ENCODE measurements around the gene FOXP1. TPM values are rescaled to one million over a fixed set of nuclear protein-coding genes. Genes with fewer than 3 reads are reported as not detected.

Gene FOXP1
- total RNA-seq, 2 experiments from 2014 or later = 66.3 to 68.8 TPM

- CTCF ChIA-PET = interaction anchor here (0.7 kb wide), 1 partner anchor 64 kb away, joined by 3 read pairs; no protein-coding TSS in a partner anchor
- peaks cover 80% of the 10 kb centered on the region for H3K4me1 Mint-ChIP-seq
- H3K27ac Mint-ChIP-seq = peak overlapping the region; percentile 72
- H3K4me3 Mint-ChIP-seq = no peak overlapping the region
- H3K9me3 Mint-ChIP-seq (ENCODE audit: low read depth) = no peaks in the 10 kb centered on the region
- no peaks in the 10 kb centered on the region for H3K27me3 Mint-ChIP-seq
- no peak for ATAC-seq
- peaks cover 8% of the 10 kb centered on the region for H3K36me3 Mint-ChIP-seq
- no peak for DNase-seq
These were observed 136.3 kb downstream of the FOXP1 start for GRCh38 chr3:71447197-71447596.

DNA sequence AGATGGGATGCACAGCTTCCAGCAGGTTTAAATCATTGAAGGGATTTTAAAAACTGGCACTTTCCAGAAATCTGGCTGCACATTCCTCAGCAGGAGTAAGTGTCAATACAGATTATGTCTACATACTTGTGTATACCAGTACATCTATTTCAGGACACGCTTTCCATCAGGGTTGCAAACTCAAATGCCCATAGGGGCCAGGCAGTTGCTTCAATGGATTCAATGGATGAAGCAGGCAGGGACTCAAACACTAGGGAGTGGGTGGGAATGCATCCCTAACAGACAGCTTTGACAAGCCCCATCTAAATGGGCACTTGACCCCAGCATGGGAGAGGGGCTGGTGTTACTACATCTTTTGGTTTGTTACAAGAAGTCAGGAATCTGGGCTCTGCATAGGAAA, 136.8 kb downstream of the FOXP1 start:
- no peaks in the 10 kb centered on the region for H3K9me3 Mint-ChIP-seq (ENCODE audit: low read depth)
- H3K4me3 Mint-ChIP-seq = no peak overlapping the region
- H3K4me1 Mint-ChIP-seq = peaks cover 80% of the 10 kb centered on the region
- peaks cover 8% of the 10 kb centered on the region for H3K36me3 Mint-ChIP-seq
- CTCF ChIA-PET = interaction anchor here (0.7 to 1.7 kb wide), 2 partner anchors 14 to 63 kb away, joined by 3 to 5 read pairs; no protein-coding TSS in a partner anchor
- no peaks in the 10 kb centered on the region for H3K27me3 Mint-ChIP-seq
- DNase-seq = no peak
- peak overlapping the region; percentile 72 for H3K27ac Mint-ChIP-seq
- no peak for ATAC-seq

GRCh38 chr3:71446260-71446659, 137.3 kb downstream of the FOXP1 start:
- H3K27ac Mint-ChIP-seq = peak overlapping the region; percentile 44

DNA sequence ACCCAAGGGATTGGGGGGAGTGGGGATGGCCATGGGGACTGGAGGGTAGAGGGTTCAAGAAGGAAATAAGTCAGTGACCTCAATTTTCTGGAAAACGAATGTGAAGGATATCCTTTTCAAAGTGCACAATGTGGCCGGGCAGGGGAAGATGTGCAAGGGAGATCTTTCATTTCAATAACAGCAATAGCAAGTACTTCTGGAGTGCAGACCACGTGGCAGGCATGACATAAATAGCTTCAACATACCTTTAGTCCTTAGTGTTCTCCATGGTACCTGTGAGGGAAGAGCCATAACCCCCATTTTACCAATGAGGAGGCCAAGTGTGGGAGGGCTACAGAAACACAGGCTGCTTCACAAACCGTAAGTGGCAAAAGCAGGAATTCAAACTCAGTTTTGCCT, 138.7 kb downstream of the FOXP1 start:
- H3K4me3 Mint-ChIP-seq = peak overlapping the region; percentile 61
- DNase-seq (no peak), ATAC-seq (peak; percentile 13)
- no peaks in the 10 kb centered on the region for H3K9me3 Mint-ChIP-seq (ENCODE audit: low read depth)
- CTCF ChIA-PET = interaction anchor here (0.8 to 3.1 kb wide), 3 partner anchors 10 to 53 kb away, joined by 4 to 14 read pairs (median 6); no protein-coding TSS in a partner anchor
- peaks cover 8% of the 10 kb centered on the region for H3K36me3 Mint-ChIP-seq
- H3K27ac Mint-ChIP-seq = peak overlapping the region; percentile 96
- no peaks in the 10 kb centered on the region for H3K27me3 Mint-ChIP-seq
- H3K4me1 Mint-ChIP-seq = peaks cover 83% of the 10 kb centered on the region

More at GRCh38 chr3:71446260-71446659, 137.3 kb downstream of the FOXP1 start:
- Mint-ChIP-seq H3K4me3 (no peak overlapping the region), H3K4me1 (peaks cover 80% of the 10 kb centered on the region), H3K36me3 (peaks cover 8% of the 10 kb centered on the region), H3K9me3 (ENCODE audit: low read depth) (no peaks in the 10 kb centered on the region), H3K27me3 (no peaks in the 10 kb centered on the region)
- DNase-seq (no peak), ATAC-seq (no peak)
- CTCF ChIA-PET = interaction anchor here (1.7 kb wide), 1 partner anchor 15 kb away, joined by 5 read pairs; no protein-coding TSS in a partner anchor

- H3K4me3 Mint-ChIP-seq = peak overlapping the region; percentile 61
- ATAC-seq = peak; percentile 85
- CTCF ChIA-PET = interaction anchor here (0.7 to 3.1 kb wide), 6 partner anchors 11 to 140 kb away, joined by 3 to 14 read pairs (median 4); no protein-coding TSS in a partner anchor
These were observed 139.3 kb downstream of the FOXP1 start for GRCh38 chr3:71444028-71444860.

GRCh38 chr3:71443332-71443731, 140.2 kb downstream of the FOXP1 start:
- peaks cover 8% of the 10 kb centered on the region for H3K36me3 Mint-ChIP-seq
- peak overlapping the region; percentile 96 for H3K27ac Mint-ChIP-seq
- H3K4me3 Mint-ChIP-seq = no peak overlapping the region
- ATAC-seq (no peak), DNase-seq (no peak)
- H3K4me1 Mint-ChIP-seq = peaks cover 72% of the 10 kb centered on the region
- H3K27me3 Mint-ChIP-seq = no peaks in the 10 kb centered on the region
- H3K9me3 Mint-ChIP-seq (ENCODE audit: low read depth) = no peaks in the 10 kb centered on the region
- CTCF ChIA-PET = interaction anchor here (1.0 to 3.1 kb wide), 5 partner anchors 12 to 141 kb away, joined by 3 to 14 read pairs (median 5); no protein-coding TSS in a partner anchor

More at GRCh38 chr3:71444028-71444860, 139.3 kb downstream of the FOXP1 start:
- DNase-seq = peak; percentile 85
- H3K4me1 Mint-ChIP-seq = peaks cover 80% of the 10 kb centered on the region
- no peaks in the 10 kb centered on the region for H3K27me3 Mint-ChIP-seq
- H3K36me3 Mint-ChIP-seq = peaks cover 8% of the 10 kb centered on the region
- H3K27ac Mint-ChIP-seq = peak overlapping the region; percentile 96
- no peaks in the 10 kb centered on the region for H3K9me3 Mint-ChIP-seq (ENCODE audit: low read depth)

GRCh38 chr3:71442652-71443042, 140.9 kb downstream of the FOXP1 start:
- peaks cover 65% of the 10 kb centered on the region for H3K4me1 Mint-ChIP-seq
- peak overlapping the region; percentile 56 for H3K27ac Mint-ChIP-seq
- ATAC-seq (no peak), DNase-seq (no peak)
- CTCF ChIA-PET = interaction anchor here (1.5 to 3.1 kb wide), 3 partner anchors 13 to 44 kb away, joined by 3 to 14 read pairs (median 4); no protein-coding TSS in a partner anchor
- H3K27me3 Mint-ChIP-seq = no peaks in the 10 kb centered on the region
- H3K36me3 Mint-ChIP-seq = peaks cover 8% of the 10 kb centered on the region
- no peaks in the 10 kb centered on the region for H3K9me3 Mint-ChIP-seq (ENCODE audit: low read depth)
- no peak overlapping the region for H3K4me3 Mint-ChIP-seq

- Mint-ChIP-seq H3K4me1 (peaks cover 62% of the 10 kb centered on the region), H3K4me3 (no peak overlapping the region), H3K27ac (peak overlapping the region; percentile 56), H3K36me3 (peaks cover 7% of the 10 kb centered on the region), H3K27me3 (no peaks in the 10 kb centered on the region), H3K9me3 (ENCODE audit: low read depth) (no peaks in the 10 kb centered on the region)
- ATAC-seq (no peak), DNase-seq (no peak)
- CTCF ChIA-PET = interaction anchor here (1.5 kb wide), 1 partner anchor 45 kb away, joined by 3 read pairs; no protein-coding TSS in a partner anchor
These were observed 141.4 kb downstream of the FOXP1 start for GRCh38 chr3:71441925-71442651.

DNA sequence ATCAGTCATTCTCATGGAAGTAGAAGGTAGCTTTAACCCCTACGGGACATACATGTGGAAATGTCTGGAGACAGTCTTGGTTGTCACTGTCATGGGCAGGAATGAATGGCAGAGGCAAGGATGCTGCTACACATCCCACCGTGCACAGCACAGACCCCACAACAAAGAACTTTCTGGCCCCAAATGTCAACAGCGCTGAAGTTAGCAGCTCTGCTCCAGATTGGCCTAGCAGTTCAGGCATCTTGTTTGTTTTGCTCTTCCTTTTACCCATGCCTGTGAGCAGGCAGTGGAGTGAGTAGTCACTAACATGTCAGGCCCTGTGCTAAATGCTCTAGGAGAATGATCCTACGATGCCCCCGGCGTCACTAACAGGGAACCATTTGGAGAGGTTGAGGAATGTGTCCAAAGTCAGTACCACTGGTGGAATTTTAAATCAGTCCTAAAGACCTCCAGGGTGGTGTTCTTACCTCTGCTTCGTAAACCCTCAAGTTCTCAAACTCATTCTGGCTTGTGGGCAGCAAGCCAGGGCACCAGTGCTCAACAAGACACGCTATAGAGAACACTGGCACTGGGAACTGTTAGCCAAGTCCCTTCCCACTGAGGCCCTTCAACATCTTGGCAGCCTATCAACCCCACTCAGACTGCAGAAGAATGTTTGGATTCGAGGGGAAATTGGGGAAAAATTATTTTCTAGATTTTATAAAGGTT, 142.2 kb downstream of the FOXP1 start:
- Mint-ChIP-seq H3K9me3 (ENCODE audit: low read depth) (no peaks in the 10 kb centered on the region), H3K27ac (peak overlapping the region; percentile 61), H3K4me3 (no peak overlapping the region), H3K4me1 (peaks cover 56% of the 10 kb centered on the region), H3K36me3 (peaks cover 3% of the 10 kb centered on the region), H3K27me3 (no peaks in the 10 kb centered on the region)
- CTCF ChIA-PET = interaction anchor here (1.3 to 1.8 kb wide), 3 partner anchors 13 to 45 kb away, joined by 3 to 8 read pairs (median 3); no protein-coding TSS in a partner anchor
- ATAC-seq (no peak), DNase-seq (no peak)

GRCh38 chr3:71438904-71439303, 144.6 kb downstream of the FOXP1 start:
- no peak for DNase-seq
- ATAC-seq = no peak
- no peak overlapping the region for H3K4me3 Mint-ChIP-seq
- no peak overlapping the region for H3K27ac Mint-ChIP-seq
- peaks cover 36% of the 10 kb centered on the region for H3K4me1 Mint-ChIP-seq
- no peaks in the 10 kb centered on the region for H3K9me3 Mint-ChIP-seq (ENCODE audit: low read depth)
- no peaks in the 10 kb centered on the region for H3K27me3 Mint-ChIP-seq
- peaks cover 3% of the 10 kb centered on the region for H3K36me3 Mint-ChIP-seq
- CTCF ChIA-PET = no interaction called here

DNA sequence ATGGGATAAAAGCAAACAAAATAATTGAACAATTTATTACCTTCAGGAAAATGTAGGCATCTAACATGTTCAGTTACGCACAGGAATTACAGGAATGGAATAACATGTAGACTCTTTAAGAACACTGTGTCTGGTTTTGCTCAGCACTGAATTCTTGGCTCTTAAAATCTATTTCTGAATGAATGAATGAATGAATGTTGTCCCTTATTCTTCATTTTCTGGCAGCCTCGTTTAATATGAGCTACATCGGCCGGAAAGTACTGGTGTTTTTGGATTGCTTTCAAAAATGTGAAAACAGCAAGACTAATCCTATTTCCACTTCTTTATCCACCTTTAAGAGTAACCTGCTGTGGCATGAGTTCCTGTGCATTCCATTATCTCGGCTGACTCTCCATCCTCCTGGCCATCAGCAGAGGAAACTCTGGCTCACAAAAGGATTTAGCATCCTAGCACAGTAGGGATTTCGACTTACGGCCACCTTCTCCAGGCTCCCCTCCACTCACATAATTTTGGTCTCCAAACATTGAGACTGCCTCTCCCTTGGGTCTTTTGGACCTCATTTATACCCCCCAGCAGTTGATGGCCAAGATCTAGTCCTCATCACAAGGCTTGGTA, 145.3 kb downstream of the FOXP1 start:
- H3K9me3 Mint-ChIP-seq (ENCODE audit: low read depth) = no peaks in the 10 kb centered on the region
- CTCF ChIA-PET = no interaction called here
- DNase-seq = no peak
- H3K27ac Mint-ChIP-seq = no peak overlapping the region
- H3K36me3 Mint-ChIP-seq = peaks cover 2% of the 10 kb centered on the region
- peaks cover 32% of the 10 kb centered on the region for H3K4me1 Mint-ChIP-seq
- H3K27me3 Mint-ChIP-seq = no peaks in the 10 kb centered on the region
- H3K4me3 Mint-ChIP-seq = no peak overlapping the region
- no peak for ATAC-seq

- ATAC-seq = no peak
- Mint-ChIP-seq H3K9me3 (ENCODE audit: low read depth) (no peaks in the 10 kb centered on the region), H3K27me3 (no peaks in the 10 kb centered on the region), H3K36me3 (peaks cover 2% of the 10 kb centered on the region), H3K27ac (peak overlapping the region; percentile 0), H3K4me3 (no peak overlapping the region), H3K4me1 (peaks cover 24% of the 10 kb centered on the region)
- CTCF ChIA-PET = no interaction called here
- DNase-seq = no peak
These were observed 147.2 kb downstream of the FOXP1 start for GRCh38 chr3:71436337-71436736.
